GM18909 (cell line): ENCODE results near the gene MN1.

ENCODE experiments used
- ATAC-seq: cut with Tn5 transposase; IDR thresholded peaks from one replicate; pipeline ENCODE4 v1.9.1; 2021; ENCODE audit warnings: mild to moderate bottlenecking; ENCODE audit not compliant: unreplicated experiment, poor library complexity

Gene MN1

GRCh38 chr22:27786291-27786932 is 15.1 kb downstream of the MN1 start:
- no peak for ATAC-seq

- ATAC-seq, result no peak
Observed at GRCh38 chr22:27785831-27786230, 15.7 kb downstream of the MN1 start.

- ATAC-seq, result no peak
Observed at GRCh38 chr22:27784120-27784475, 17.5 kb downstream of the MN1 start.

GRCh38 chr22:27783436-27784119 is 18.0 kb downstream of the MN1 start:
- no peak for ATAC-seq

- ATAC-seq, result no peak
Observed at GRCh38 chr22:27782088-27782487, 19.5 kb downstream of the MN1 start.

- no peak for ATAC-seq
Observed at GRCh38 chr22:27780161-27780575, 21.4 kb downstream of the MN1 start.

GRCh38 chr22:27779643-27780042 is 21.9 kb downstream of the MN1 start:
- ATAC-seq, result no peak

- ATAC-seq, result no peak
Observed at GRCh38 chr22:27778294-27779090, 23.1 kb downstream of the MN1 start.

- no peak for ATAC-seq
Observed at GRCh38 chr22:27777128-27777527, 24.4 kb downstream of the MN1 start.

- no peak for ATAC-seq
Observed at GRCh38 chr22:27776650-27776958, 25.0 kb downstream of the MN1 start.

- ATAC-seq, result no peak
Observed at GRCh38 chr22:27775758-27776649, 25.6 kb downstream of the MN1 start.

- ATAC-seq, result no peak
Observed at GRCh38 chr22:27775087-27775698, 26.4 kb downstream of the MN1 start.

- ATAC-seq, result no peak
Observed at GRCh38 chr22:27774200-27774599, 27.4 kb downstream of the MN1 start.

GRCh38 chr22:27772984-27773498 is 28.5 kb downstream of the MN1 start:
- ATAC-seq, result no peak

- ATAC-seq, result no peak
Observed at GRCh38 chr22:27772081-27772983, 29.2 kb downstream of the MN1 start.

GRCh38 chr22:27771637-27772036 is 29.9 kb downstream of the MN1 start:
- ATAC-seq, result no peak

- ATAC-seq, result no peak
Observed at GRCh38 chr22:27769012-27769411, 32.5 kb downstream of the MN1 start.

- no peak for ATAC-seq
Observed at GRCh38 chr22:27768027-27768653, 33.4 kb downstream of the MN1 start.

GRCh38 chr22:27766679-27767078 is 34.9 kb downstream of the MN1 start:
- ATAC-seq, result no peak
